ENCODE data around the gene ADAMTS12. TPM values are rescaled to one million over a fixed set of nuclear protein-coding genes. Genes with fewer than 3 reads are reported as not detected.

ADAMTS12 gene
- total RNA-seq, 6 experiments from 2014 or later, result 42.2 to 49.7 (median 47.2) TPM

- H3K27ac Mint-ChIP-seq, result no peak overlapping the region
These were observed 412.5 kb downstream of the ADAMTS12 start for GRCh38 chr5:33479311-33479710.

GRCh38 chr5:33477816-33478215 is 414.0 kb downstream of the ADAMTS12 start:
- Mint-ChIP-seq H3K9me3 (no peaks in the 10 kb centered on the region), H3K36me3 (ENCODE audit: low read depth) (peaks cover 35% of the 10 kb centered on the region), H3K27me3 (ENCODE audit: insufficient read depth) (peaks cover 3% of the 10 kb centered on the region; the same call in 1 of the 2 replicates), H3K27ac (no peak overlapping the region), H3K4me1 (ENCODE audit: low read depth) (no peaks in the 10 kb centered on the region), H3K4me3 (no peak overlapping the region)
- TF ChIP-seq CTCF (IDR thresholded peaks at IDR 0.05), result no peak
- no peak for DNase-seq

More at GRCh38 chr5:33479311-33479710, 412.5 kb downstream of the ADAMTS12 start:
- no peak for DNase-seq
- no peak overlapping the region for H3K4me3 Mint-ChIP-seq
- peaks cover 27% of the 10 kb centered on the region for H3K36me3 Mint-ChIP-seq (ENCODE audit: low read depth)
- H3K9me3 Mint-ChIP-seq, result no peaks in the 10 kb centered on the region
- TF ChIP-seq CTCF (IDR thresholded peaks at IDR 0.05), result no peak
- H3K27me3 Mint-ChIP-seq (ENCODE audit: insufficient read depth), result peaks cover 3% of the 10 kb centered on the region; the same call in 1 of the 2 replicates
- H3K4me1 Mint-ChIP-seq (ENCODE audit: low read depth), result no peaks in the 10 kb centered on the region

- peaks cover 42% of the 10 kb centered on the region for H3K36me3 Mint-ChIP-seq (ENCODE audit: low read depth)
- H3K4me3 Mint-ChIP-seq, result no peak overlapping the region
- H3K27ac Mint-ChIP-seq, result no peak overlapping the region
- no peaks in the 10 kb centered on the region for H3K9me3 Mint-ChIP-seq
- TF ChIP-seq CTCF (IDR thresholded peaks at IDR 0.05), result no peak
- no peak for DNase-seq
- H3K27me3 Mint-ChIP-seq (ENCODE audit: insufficient read depth), result peaks cover 3% of the 10 kb centered on the region; the same call in 1 of the 2 replicates
- no peaks in the 10 kb centered on the region for H3K4me1 Mint-ChIP-seq (ENCODE audit: low read depth)
These were observed 414.8 kb downstream of the ADAMTS12 start for GRCh38 chr5:33476992-33477391.

GRCh38 chr5:33475706-33476105 is 416.1 kb downstream of the ADAMTS12 start:
- peaks cover 2% of the 10 kb centered on the region for H3K4me1 Mint-ChIP-seq (ENCODE audit: low read depth)
- DNase-seq, result no peak
- H3K4me3 Mint-ChIP-seq, result no peak overlapping the region
- H3K36me3 Mint-ChIP-seq (ENCODE audit: low read depth), result peaks cover 47% of the 10 kb centered on the region
- H3K9me3 Mint-ChIP-seq, result no peaks in the 10 kb centered on the region
- peaks cover 3% of the 10 kb centered on the region; the same call in 1 of the 2 replicates for H3K27me3 Mint-ChIP-seq (ENCODE audit: insufficient read depth)
- TF ChIP-seq CTCF (IDR thresholded peaks at IDR 0.05), result no peak
- no peak overlapping the region for H3K27ac Mint-ChIP-seq

- Mint-ChIP-seq H3K4me3 (no peak overlapping the region), H3K27me3 (ENCODE audit: insufficient read depth) (peaks cover 3% of the 10 kb centered on the region; the same call in 1 of the 2 replicates), H3K4me1 (ENCODE audit: low read depth) (peaks cover 9% of the 10 kb centered on the region), H3K36me3 (ENCODE audit: low read depth) (peaks cover 47% of the 10 kb centered on the region), H3K9me3 (no peaks in the 10 kb centered on the region), H3K27ac (no peak overlapping the region)
- TF ChIP-seq CTCF (IDR thresholded peaks at IDR 0.05), result no peak
- no peak for DNase-seq
These were observed 416.8 kb downstream of the ADAMTS12 start for GRCh38 chr5:33474931-33475499.
